Naive thymus-derived CD4-positive, alpha-beta T cell (primary cell): ENCODE results near the gene FGFBP1. TPM values are rescaled to one million over a fixed set of nuclear protein-coding genes. Genes with fewer than 3 reads are reported as not detected.

Experiments used
- ATAC-seq: fragments of 150-1000 bp; cut with Tn5 transposase; 2 replicates; pipeline ENCODE4 v1.10.0; 2021; ENCODE audit warnings: mild to moderate bottlenecking, moderate library complexity
- CTCF ChIA-PET: fragments of 350-600 bp; sonication (Branson Sonifier 250); formaldehyde crosslinking; loops from one replicate; lab custom pipeline; 2021; ENCODE audit warnings: antibody characterized with exemption; lab: Charles Lee
- POLR2A ChIA-PET: fragments of 350-600 bp; sonication (Branson Sonifier 250); formaldehyde crosslinking; loops from one replicate; lab custom pipeline; 2021; ENCODE audit warnings: antibody characterized with exemption, inconsistent platforms; lab: Charles Lee
- DNase-seq, 9 donors: peaks; one replicate each; pipeline versions ENCODE4 v3.0.0 to v3.0.0-alpha.2; 2020 to 2022; ENCODE audit warnings: mixed read lengths in 1 of 9
- H3K27ac ChIP-seq: one replicate; pipeline ENCODE4 v1.7.0; 2013; ENCODE audit warnings: mild to moderate bottlenecking, low read depth, low read length, moderate library complexity
- H3K27me3 ChIP-seq, 2 donors: one replicate each; pipeline ENCODE4 v1.7.0; 2013; ENCODE audit warnings: low read length in 2 of 2, mild to moderate bottlenecking in 2 of 2, moderate library complexity in 2 of 2; ENCODE audit not compliant: control insufficient read depth in 2 of 2, insufficient read depth in 2 of 2
- H3K36me3 ChIP-seq, 3 experiments: 1 replicate in 2 of 3; 2 replicates in 1 of 3; pipeline ENCODE4 v1.7.0; 2013; ENCODE audit warnings: low read length in 3 of 3, mild to moderate bottlenecking in 3 of 3, moderate library complexity in 1 of 3; ENCODE audit not compliant: insufficient read depth in 3 of 3, control insufficient read depth in 2 of 3
- H3K4me1 ChIP-seq, 2 donors: one replicate each; pipeline ENCODE4 v1.7.0; 2013; ENCODE audit warnings: low read length in 2 of 2, mild to moderate bottlenecking in 2 of 2, moderate library complexity in 1 of 2; ENCODE audit not compliant: control insufficient read depth in 2 of 2, insufficient read depth in 2 of 2
- H3K4me3 ChIP-seq: 2 replicates; pipeline ENCODE4 v1.7.0; 2013; ENCODE audit warnings: mild to moderate bottlenecking, low read length
- H3K9me3 ChIP-seq, 3 experiments: 1 replicate in 2 of 3; 2 replicates in 1 of 3; pipeline ENCODE4 v1.7.0; 2013; ENCODE audit warnings: low read length in 3 of 3; ENCODE audit not compliant: control insufficient read depth in 2 of 3
- H3K27ac Mint-ChIP-seq, 9 donors: one replicate each; pipeline ENCODE4 v1.8.0; 2020 to 2022; ENCODE audit warnings: mixed read lengths in 9 of 9, mild to moderate bottlenecking in 8 of 9, moderate library complexity in 5 of 9, inconsistent platforms in 2 of 9
- H3K27me3 Mint-ChIP-seq, 5 donors: one replicate each; pipeline ENCODE4 v1.8.0; 2021 to 2022; ENCODE audit warnings: mixed read lengths in 5 of 5, mild to moderate bottlenecking in 1 of 5
- H3K36me3 Mint-ChIP-seq, 5 donors: one replicate each; pipeline ENCODE4 v1.8.0; 2020 to 2022; ENCODE audit warnings: mixed read lengths in 5 of 5, mild to moderate bottlenecking in 3 of 5, inconsistent platforms in 1 of 5
- H3K4me1 Mint-ChIP-seq, 7 donors: one replicate each; pipeline ENCODE4 v1.8.0; 2020 to 2022; ENCODE audit warnings: mixed read lengths in 7 of 7, mild to moderate bottlenecking in 3 of 7, inconsistent platforms in 1 of 7
- H3K4me3 Mint-ChIP-seq, 10 donors: one replicate each; pipeline ENCODE4 v1.8.0; 2020 to 2022; ENCODE audit warnings: mild to moderate bottlenecking in 10 of 10, mixed read lengths in 10 of 10, moderate library complexity in 6 of 10, inconsistent platforms in 2 of 10
- H3K9me3 Mint-ChIP-seq, 11 donors: one replicate each; pipeline ENCODE4 v1.8.0; 2020 to 2022; ENCODE audit warnings: mixed read lengths in 11 of 11, mild to moderate bottlenecking in 4 of 11, inconsistent platforms in 1 of 11, moderate library complexity in 1 of 11
- intact Hi-C, 2 donors: fragments of 100-400 bp; cut with micrococcal nuclease; formaldehyde crosslinking; loops; one replicate each; pipeline ENCODE4 v1.15.1; 2023
- polyA plus RNA-seq, 2 donors: library from polyadenylated mRNA; unstranded; fragments of 300-500 nt; fragmentation: Illumina TruSeq; gene quantifications; one replicate each; pipeline ENCODE4 v1.2.3, GENCODE V29; 2021
- total RNA-seq, 6 experiments: library from RNA in 5 of 6; stranded (reverse) in 5 of 6; gene quantifications; 1 replicate in 5 of 6; 2 replicates in 1 of 6; pipeline ENCODE4 v1.2.3 and lab custom pipeline; 2021 to 2026

The FGFBP1 gene
- not detected for total RNA-seq
- not detected for polyA plus RNA-seq
- total RNA-seq (lab: John Stamatoyannopoulos, UW): not detected

DNA sequence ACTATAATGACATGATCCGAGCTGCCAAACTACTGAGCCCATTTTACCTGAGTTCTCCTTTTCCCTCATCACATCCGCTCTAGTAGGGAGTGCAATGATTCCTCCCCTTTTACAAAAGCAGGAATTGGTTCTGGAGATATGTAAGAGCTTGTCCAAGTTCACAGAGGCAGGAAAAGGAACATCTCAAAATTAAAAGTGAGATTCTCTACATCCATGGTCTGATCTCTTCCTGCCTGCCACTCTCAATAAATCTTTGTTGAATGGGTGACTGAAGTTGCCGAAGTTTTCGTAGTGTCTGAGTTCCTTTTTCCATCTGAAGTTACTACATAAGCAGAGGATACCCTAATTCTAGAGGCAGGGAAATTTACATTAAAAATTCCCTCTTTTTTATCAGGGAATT is at the start of gene FGFBP1:
TSS of gene FGFBP1 (minus strand) at position 101 of the 400 bp plus-strand sequence. CDS start 2,108 bp downstream, outside the sequence.
- no peaks in the 10 kb centered on the region for H3K27me3 ChIP-seq
- H3K4me1 ChIP-seq: no peaks in the 10 kb centered on the region
- CTCF ChIA-PET: no interaction called here
- peaks cover 0 to 2% (median 0%) of the 10 kb centered on the region in 11 donors for H3K9me3 Mint-ChIP-seq
- no peak within 1 kb of the TSS for H3K4me3 Mint-ChIP-seq
- ATAC-seq: no peak
- H3K36me3 ChIP-seq: no peaks in the 10 kb centered on the region
- intact Hi-C loops: no loop called here
- peaks cover 0 to 3% (median 0%) of the 10 kb centered on the region in 7 donors for H3K4me1 Mint-ChIP-seq
- H3K27ac Mint-ChIP-seq: no peak within 1 kb of the TSS
- no peak within 1 kb of the TSS for H3K4me3 ChIP-seq
- H3K27me3 Mint-ChIP-seq: peaks cover 0 to 25% (median 17%) of the 10 kb centered on the region in 5 donors
- H3K27ac ChIP-seq: no peak within 1 kb of the TSS
- H3K36me3 Mint-ChIP-seq: no peaks in the 10 kb centered on the region
- DNase-seq: no peak
- no peaks in the 10 kb centered on the region for H3K9me3 ChIP-seq
- POLR2A ChIA-PET: no interaction called here

GRCh38 chr4:15988222-15988621 is 49.7 kb upstream of the FGFBP1 start:
- CTCF ChIA-PET: no interaction called here
- POLR2A ChIA-PET: no interaction called here

GRCh38 chr4:15986907-15987306 is 48.4 kb upstream of the FGFBP1 start:
- no peaks in the 10 kb centered on the region for H3K9me3 Mint-ChIP-seq
- CTCF ChIA-PET: no interaction called here
- no peak overlapping the region for H3K27ac Mint-ChIP-seq
- intact Hi-C loops: no loop called here
- peaks cover 0 to 23% (median 8%) of the 10 kb centered on the region in 5 donors for H3K27me3 Mint-ChIP-seq
- DNase-seq (no peak), ATAC-seq (no peak)
- no peak overlapping the region for H3K27ac ChIP-seq
- no peaks in the 10 kb centered on the region for H3K36me3 Mint-ChIP-seq
- no peak overlapping the region for H3K4me3 Mint-ChIP-seq
- POLR2A ChIA-PET: interaction anchor here (1.0 kb wide), 1 partner anchor 9 kb away, joined by 3 read pairs; no protein-coding TSS in a partner anchor
- H3K36me3 ChIP-seq: no peaks in the 10 kb centered on the region
- no peaks in the 10 kb centered on the region for H3K27me3 ChIP-seq
- peaks cover 0 to 9% (median 0%) of the 10 kb centered on the region in 7 donors for H3K4me1 Mint-ChIP-seq
- H3K4me3 ChIP-seq: no peak overlapping the region
- H3K9me3 ChIP-seq: no peaks in the 10 kb centered on the region
- no peaks in the 10 kb centered on the region for H3K4me1 ChIP-seq

More at GRCh38 chr4:15988222-15988621, 49.7 kb upstream of the FGFBP1 start:
- no peak for DNase-seq
- Histone ChIP-seq H3K9me3 (no peaks in the 10 kb centered on the region), H3K27ac (no peak overlapping the region), H3K27me3 (no peaks in the 10 kb centered on the region), H3K4me1 (no peaks in the 10 kb centered on the region), H3K36me3 (no peaks in the 10 kb centered on the region), H3K4me3 (no peak overlapping the region)
- no peaks in the 10 kb centered on the region for H3K9me3 Mint-ChIP-seq
- intact Hi-C loops: no loop called here
- no peaks in the 10 kb centered on the region for H3K36me3 Mint-ChIP-seq
- peaks cover 0 to 25% (median 8%) of the 10 kb centered on the region in 5 donors for H3K27me3 Mint-ChIP-seq
- H3K27ac Mint-ChIP-seq: no peak overlapping the region
- ATAC-seq: no peak
- no peak overlapping the region for H3K4me3 Mint-ChIP-seq
- peaks cover 0 to 9% (median 0%) of the 10 kb centered on the region in 7 donors for H3K4me1 Mint-ChIP-seq

GRCh38 chr4:15983610-15984009 is 45.1 kb upstream of the FGFBP1 start:
- POLR2A ChIA-PET: no interaction called here
- peak overlapping the region in 1 of 9 donors; percentile 14 for H3K27ac Mint-ChIP-seq
- Histone ChIP-seq H3K36me3 (no peaks in the 10 kb centered on the region), H3K9me3 (no peaks in the 10 kb centered on the region), H3K27ac (no peak overlapping the region), H3K4me3 (no peak overlapping the region), H3K27me3 (no peaks in the 10 kb centered on the region), H3K4me1 (no peaks in the 10 kb centered on the region)
- no peak for DNase-seq
- ATAC-seq: no peak
- H3K4me1 Mint-ChIP-seq: peaks cover 0 to 2% (median 0%) of the 10 kb centered on the region in 7 donors
- H3K9me3 Mint-ChIP-seq: no peaks in the 10 kb centered on the region
- peaks cover 0 to 12% (median 6%) of the 10 kb centered on the region in 5 donors for H3K27me3 Mint-ChIP-seq
- intact Hi-C loops: no loop called here
- CTCF ChIA-PET: no interaction called here
- H3K4me3 Mint-ChIP-seq: no peak overlapping the region
- no peaks in the 10 kb centered on the region for H3K36me3 Mint-ChIP-seq

DNA sequence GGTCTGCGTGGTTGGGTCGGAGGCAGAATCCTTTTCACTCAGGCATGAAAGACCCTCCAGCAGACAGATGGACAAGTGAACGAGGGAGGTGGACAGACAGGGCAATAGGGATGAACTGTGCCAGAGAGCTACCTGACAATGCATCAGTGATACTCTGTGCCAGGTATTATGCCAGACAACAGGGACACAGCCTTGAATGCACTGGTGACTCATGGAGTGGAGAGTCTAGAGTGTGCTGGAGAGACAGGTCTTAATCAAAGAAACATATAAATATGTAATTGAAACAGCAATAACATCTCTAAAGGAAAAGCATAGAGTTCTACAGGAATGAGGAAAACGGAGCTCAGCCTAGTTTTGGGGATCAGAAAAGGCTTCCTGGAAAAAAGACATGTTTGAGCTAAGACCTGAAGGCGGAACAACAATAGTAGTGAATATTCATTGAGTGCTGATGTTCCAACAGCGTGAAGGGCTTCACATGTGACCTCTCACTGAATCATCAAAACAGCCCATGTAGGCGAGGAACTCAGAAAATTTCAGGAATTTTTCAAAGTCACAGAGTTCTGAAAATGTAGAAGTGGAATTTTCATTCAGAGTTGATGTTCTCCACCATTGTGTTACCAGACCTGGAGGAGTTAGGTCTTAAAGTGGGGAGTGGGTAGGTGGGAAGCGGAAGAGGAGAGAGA is 44.4 kb upstream of the FGFBP1 start:
- Histone ChIP-seq H3K36me3 (no peaks in the 10 kb centered on the region), H3K9me3 (no peaks in the 10 kb centered on the region), H3K4me3 (no peak overlapping the region), H3K27ac (no peak overlapping the region), H3K4me1 (no peaks in the 10 kb centered on the region), H3K27me3 (no peaks in the 10 kb centered on the region)
- no peaks in the 10 kb centered on the region for H3K9me3 Mint-ChIP-seq
- intact Hi-C loops: no loop called here
- no peak overlapping the region for H3K27ac Mint-ChIP-seq
- ChIA-PET CTCF (no interaction called here), POLR2A (no interaction called here)
- no peak for DNase-seq
- H3K36me3 Mint-ChIP-seq: no peaks in the 10 kb centered on the region
- peaks cover 0 to 11% (median 6%) of the 10 kb centered on the region in 5 donors for H3K27me3 Mint-ChIP-seq
- ATAC-seq: no peak
- H3K4me3 Mint-ChIP-seq: no peak overlapping the region
- H3K4me1 Mint-ChIP-seq: peaks cover 0 to 2% (median 0%) of the 10 kb centered on the region in 7 donors

GRCh38 chr4:15976456-15977447 is 38.2 kb upstream of the FGFBP1 start:
- Histone ChIP-seq H3K27me3 (no peaks in the 10 kb centered on the region), H3K9me3 (no peaks in the 10 kb centered on the region), H3K27ac (no peak overlapping the region), H3K4me3 (no peak overlapping the region), H3K4me1 (no peaks in the 10 kb centered on the region), H3K36me3 (no peaks in the 10 kb centered on the region)
- H3K4me3 Mint-ChIP-seq: no peak overlapping the region
- ATAC-seq (no peak), DNase-seq (no peak)
- peaks cover 0 to 1% (median 0%) of the 10 kb centered on the region in 7 donors for H3K4me1 Mint-ChIP-seq
- H3K27me3 Mint-ChIP-seq: peaks cover 0 to 10% (median 4%) of the 10 kb centered on the region in 5 donors
- no peaks in the 10 kb centered on the region for H3K36me3 Mint-ChIP-seq
- H3K27ac Mint-ChIP-seq: no peak overlapping the region
- intact Hi-C loops: no loop called here
- peaks cover 0 to 4% (median 0%) of the 10 kb centered on the region in 11 donors for H3K9me3 Mint-ChIP-seq
- ChIA-PET POLR2A (no interaction called here), CTCF (interaction anchor here (0.8 to 1.0 kb wide), 2 partner anchors 23 to 25 kb away, joined by 3 read pairs; no protein-coding TSS in a partner anchor)
